IPS-20b (cell line): ENCODE results near the gene NANP.

ENCODE experiments used
- H3K27ac ChIP-seq: one replicate; pipeline ENCODE4 v1.5.1; 2013; ENCODE audit warnings: low read length
- H3K27me3 ChIP-seq: 2 replicates; pipeline ENCODE4 v1.6.1; 2013; ENCODE audit warnings: mild to moderate bottlenecking, low read length, inconsistent platforms; ENCODE audit not compliant: insufficient read depth
- H3K36me3 ChIP-seq: 2 replicates; pipeline ENCODE4 v1.6.1; 2013; ENCODE audit warnings: low read depth, mild to moderate bottlenecking, inconsistent platforms, low read length, moderate library complexity; ENCODE audit not compliant: insufficient read depth
- H3K4me1 ChIP-seq: 2 replicates; pipeline ENCODE4 v1.6.1; 2013; ENCODE audit warnings: mild to moderate bottlenecking, control low read depth, inconsistent platforms, low read length, moderate library complexity; ENCODE audit not compliant: insufficient read depth
- H3K4me3 ChIP-seq: 2 replicates; pipeline ENCODE4 v1.5.1; 2013; ENCODE audit warnings: mild to moderate bottlenecking, low read length, inconsistent platforms
- H3K9ac ChIP-seq: 2 replicates; pipeline ENCODE4 v1.6.1; 2013; ENCODE audit warnings: low read depth, mild to moderate bottlenecking, inconsistent platforms, low read length, moderate library complexity
- H3K9me3 ChIP-seq: 2 replicates; pipeline ENCODE4 v1.6.1; 2013; ENCODE audit warnings: mild to moderate bottlenecking, low read depth, low read length, inconsistent platforms; ENCODE audit not compliant: insufficient read depth

Gene NANP

DNA sequence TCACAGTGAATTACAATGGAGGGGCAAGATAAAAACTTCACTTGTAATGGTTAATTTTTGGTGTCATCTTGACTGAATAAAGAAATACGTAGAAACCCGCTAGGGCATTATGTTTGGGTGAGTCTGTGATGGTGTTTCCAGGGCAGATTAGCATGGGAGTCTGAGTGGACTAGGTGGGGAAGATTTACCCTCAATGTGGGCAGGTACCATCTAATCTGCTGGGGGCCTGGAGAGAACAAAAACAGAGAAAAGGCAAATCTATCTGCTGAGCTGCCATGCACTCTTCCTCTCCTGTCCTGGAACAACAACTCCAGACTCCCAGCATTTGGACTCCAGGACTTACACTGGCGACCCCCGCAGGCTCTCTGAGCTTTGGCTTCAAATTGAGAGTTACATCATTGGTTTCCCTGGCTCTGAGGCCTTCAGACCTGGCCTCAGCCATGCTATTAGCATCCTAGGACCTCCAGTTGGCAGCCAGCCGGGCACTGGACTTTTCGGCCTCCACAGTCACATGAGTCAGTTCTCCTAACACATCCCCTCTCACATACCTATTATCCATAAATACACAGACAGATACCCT is 58.1 kb downstream of the NANP start:
- Histone ChIP-seq H3K9ac (no peak overlapping the region), H3K36me3 (peaks cover 9% of the 10 kb centered on the region), H3K27ac (no peak overlapping the region), H3K27me3 (no peaks in the 10 kb centered on the region), H3K4me1 (peaks cover 18% of the 10 kb centered on the region; the same call in 1 of the 2 replicates), H3K9me3 (peaks cover 9% of the 10 kb centered on the region; the same call in 1 of the 2 replicates), H3K4me3 (no peak overlapping the region)

DNA sequence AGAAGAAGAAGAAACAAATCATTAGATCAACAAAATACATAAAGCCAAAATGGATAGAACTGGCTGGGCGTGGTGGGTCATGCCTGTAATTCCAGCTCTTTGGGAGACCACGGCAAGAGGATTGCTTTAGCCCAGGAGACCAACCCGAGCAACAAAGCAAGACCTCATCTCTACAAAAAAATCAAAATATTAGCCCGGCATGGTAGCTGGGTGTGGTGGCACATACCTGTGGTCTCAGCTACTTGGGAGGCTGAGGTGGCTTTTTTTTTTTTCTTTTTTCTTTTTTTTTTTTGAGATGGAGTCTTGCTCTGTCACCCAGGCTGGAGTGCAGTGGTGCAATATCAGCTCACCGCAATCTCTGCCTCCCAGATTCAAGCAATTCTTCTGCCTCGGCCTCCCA is 59.9 kb downstream of the NANP start:
- Histone ChIP-seq H3K27me3 (no peaks in the 10 kb centered on the region), H3K4me3 (no peak overlapping the region), H3K36me3 (peaks cover 17% of the 10 kb centered on the region), H3K9ac (no peak overlapping the region), H3K4me1 (peaks cover 18% of the 10 kb centered on the region; the same call in 1 of the 2 replicates), H3K27ac (no peak overlapping the region), H3K9me3 (peaks cover 9% of the 10 kb centered on the region; the same call in 1 of the 2 replicates)

DNA sequence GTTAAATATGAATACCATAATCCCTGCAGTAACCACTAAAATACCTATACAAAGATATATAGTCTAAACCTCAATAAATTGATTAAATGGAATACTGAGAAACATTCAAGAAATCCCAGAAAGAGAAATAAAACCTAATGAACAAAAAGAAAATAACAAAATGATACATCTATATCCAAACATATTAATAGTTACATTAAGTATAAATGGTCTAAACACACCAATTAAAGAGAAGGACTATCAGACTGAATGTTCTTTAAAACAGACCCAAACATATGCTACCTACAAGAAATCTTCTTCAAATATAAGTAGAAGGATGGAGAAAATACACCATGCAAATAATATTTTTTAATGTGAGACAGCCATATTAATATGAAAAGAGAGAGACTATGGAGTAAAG is 60.5 kb downstream of the NANP start:
- Histone ChIP-seq H3K27ac (no peak overlapping the region), H3K4me1 (peaks cover 18% of the 10 kb centered on the region; the same call in 1 of the 2 replicates)

More for the DNA sequence above, 60.5 kb downstream of the NANP start:
- Histone ChIP-seq H3K36me3 (peaks cover 18% of the 10 kb centered on the region), H3K4me3 (no peak overlapping the region), H3K9me3 (peaks cover 9% of the 10 kb centered on the region; the same call in 1 of the 2 replicates), H3K27me3 (no peaks in the 10 kb centered on the region), H3K9ac (no peak overlapping the region)
